Mucosa of stomach (tissue), 1 donor: ENCODE data around the gene SECTM1.

ENCODE experiments used
- H3K27me3 ChIP-seq: one replicate; pipeline ENCODE4 v1.7.0; 2013; ENCODE audit warnings: mild to moderate bottlenecking, low read length; ENCODE audit not compliant: control insufficient read depth, insufficient read depth
- H3K36me3 ChIP-seq: one replicate; pipeline ENCODE4 v1.7.0; 2013; ENCODE audit warnings: low read length; ENCODE audit not compliant: control insufficient read depth, insufficient read depth
- H3K4me1 ChIP-seq: one replicate; pipeline ENCODE4 v1.7.0; 2013; ENCODE audit warnings: mild to moderate bottlenecking, low read length; ENCODE audit not compliant: control insufficient read depth, insufficient read depth
- H3K4me3 ChIP-seq: one replicate; pipeline ENCODE4 v1.7.0; 2013; ENCODE audit warnings: low read length
- H3K9ac ChIP-seq: one replicate; pipeline ENCODE4 v1.7.0; 2013; ENCODE audit warnings: mild to moderate bottlenecking, low read length, moderate library complexity
- H3K9me3 ChIP-seq: one replicate; pipeline ENCODE4 v1.7.0; 2013; ENCODE audit warnings: mild to moderate bottlenecking, low read length, moderate library complexity; ENCODE audit not compliant: control insufficient read depth
- donor health status: Pancreatic carcinoma.

The SECTM1 gene

GRCh38 chr17:82301916-82302567, 31.5 kb downstream of the SECTM1 start:
- H3K4me3 ChIP-seq: no peak overlapping the region

GRCh38 chr17:82301300-82301915, 32.2 kb downstream of the SECTM1 start:
- Histone ChIP-seq H3K27me3 (no peaks in the 10 kb centered on the region), H3K4me1 (peaks cover 28% of the 10 kb centered on the region), H3K9ac (no peak overlapping the region), H3K9me3 (no peaks in the 10 kb centered on the region), H3K36me3 (no peaks in the 10 kb centered on the region), H3K4me3 (no peak overlapping the region)

More at GRCh38 chr17:82301916-82302567, 31.5 kb downstream of the SECTM1 start:
- H3K36me3 ChIP-seq: no peaks in the 10 kb centered on the region
- no peaks in the 10 kb centered on the region for H3K27me3 ChIP-seq
- H3K9me3 ChIP-seq: no peaks in the 10 kb centered on the region
- peaks cover 21% of the 10 kb centered on the region for H3K4me1 ChIP-seq
- H3K9ac ChIP-seq: no peak overlapping the region

- H3K4me1 ChIP-seq: peaks cover 33% of the 10 kb centered on the region
- H3K27me3 ChIP-seq: no peaks in the 10 kb centered on the region
- no peak overlapping the region for H3K4me3 ChIP-seq
- no peaks in the 10 kb centered on the region for H3K9me3 ChIP-seq
- no peaks in the 10 kb centered on the region for H3K36me3 ChIP-seq
- no peak overlapping the region for H3K9ac ChIP-seq
These were observed 32.8 kb downstream of the SECTM1 start for GRCh38 chr17:82300707-82301270.

GRCh38 chr17:82300228-82300627, 33.3 kb downstream of the SECTM1 start:
- H3K27me3 ChIP-seq: no peaks in the 10 kb centered on the region
- peaks cover 38% of the 10 kb centered on the region for H3K4me1 ChIP-seq
- no peaks in the 10 kb centered on the region for H3K36me3 ChIP-seq
- H3K9me3 ChIP-seq: no peaks in the 10 kb centered on the region
- H3K4me3 ChIP-seq: no peak overlapping the region
- no peak overlapping the region for H3K9ac ChIP-seq

GRCh38 chr17:82299452-82299851, 34.1 kb downstream of the SECTM1 start:
- Histone ChIP-seq H3K27me3 (no peaks in the 10 kb centered on the region), H3K4me1 (peaks cover 45% of the 10 kb centered on the region), H3K36me3 (no peaks in the 10 kb centered on the region), H3K9ac (no peak overlapping the region), H3K9me3 (no peaks in the 10 kb centered on the region), H3K4me3 (no peak overlapping the region)

GRCh38 chr17:82298538-82299421, 34.8 kb downstream of the SECTM1 start:
- peaks cover 52% of the 10 kb centered on the region for H3K4me1 ChIP-seq
- H3K9ac ChIP-seq: peak overlapping the region; percentile 78
- no peaks in the 10 kb centered on the region for H3K27me3 ChIP-seq
- peak overlapping the region; percentile 17 for H3K4me3 ChIP-seq
- no peaks in the 10 kb centered on the region for H3K36me3 ChIP-seq
- H3K9me3 ChIP-seq: no peaks in the 10 kb centered on the region

- no peaks in the 10 kb centered on the region for H3K36me3 ChIP-seq
- H3K27me3 ChIP-seq: no peaks in the 10 kb centered on the region
- H3K9me3 ChIP-seq: no peaks in the 10 kb centered on the region
- H3K4me3 ChIP-seq: peak overlapping the region; percentile 69
- H3K9ac ChIP-seq: peak overlapping the region; percentile 78
- H3K4me1 ChIP-seq: peaks cover 55% of the 10 kb centered on the region
These were observed 35.6 kb downstream of the SECTM1 start for GRCh38 chr17:82297714-82298537.

- Histone ChIP-seq H3K9ac (peak overlapping the region; percentile 78), H3K4me3 (peak overlapping the region; percentile 69), H3K4me1 (peaks cover 55% of the 10 kb centered on the region)
These were observed 36.3 kb downstream of the SECTM1 start for GRCh38 chr17:82297280-82297713.

GRCh38 chr17:82296511-82297279, 36.9 kb downstream of the SECTM1 start:
- Histone ChIP-seq H3K4me3 (no peak overlapping the region), H3K9me3 (no peaks in the 10 kb centered on the region), H3K36me3 (no peaks in the 10 kb centered on the region), H3K9ac (peak overlapping the region; percentile 3), H3K27me3 (no peaks in the 10 kb centered on the region), H3K4me1 (peaks cover 55% of the 10 kb centered on the region)

More at GRCh38 chr17:82297280-82297713, 36.3 kb downstream of the SECTM1 start:
- Histone ChIP-seq H3K36me3 (no peaks in the 10 kb centered on the region), H3K9me3 (no peaks in the 10 kb centered on the region), H3K27me3 (no peaks in the 10 kb centered on the region)

- no peaks in the 10 kb centered on the region for H3K9me3 ChIP-seq
- peaks cover 55% of the 10 kb centered on the region for H3K4me1 ChIP-seq
- no peaks in the 10 kb centered on the region for H3K27me3 ChIP-seq
- H3K36me3 ChIP-seq: no peaks in the 10 kb centered on the region
- no peak overlapping the region for H3K4me3 ChIP-seq
- H3K9ac ChIP-seq: peak overlapping the region; percentile 3
These were observed 38.1 kb downstream of the SECTM1 start for GRCh38 chr17:82295472-82295814.
